GM19240 (cell line): ENCODE data around the gene IFT43.
"Not testable (repeated sequence)": the region's sequence is repeated elsewhere in the genome, so short reads cannot be mapped to it uniquely, and the experiment has no call there.

Experiments used
- DNase-seq: peaks from one replicate; pipeline ENCODE4 v3.0.0; 2011; ENCODE audit warnings: low spot score; ENCODE audit not compliant: insufficient read length

Gene IFT43

DNA sequence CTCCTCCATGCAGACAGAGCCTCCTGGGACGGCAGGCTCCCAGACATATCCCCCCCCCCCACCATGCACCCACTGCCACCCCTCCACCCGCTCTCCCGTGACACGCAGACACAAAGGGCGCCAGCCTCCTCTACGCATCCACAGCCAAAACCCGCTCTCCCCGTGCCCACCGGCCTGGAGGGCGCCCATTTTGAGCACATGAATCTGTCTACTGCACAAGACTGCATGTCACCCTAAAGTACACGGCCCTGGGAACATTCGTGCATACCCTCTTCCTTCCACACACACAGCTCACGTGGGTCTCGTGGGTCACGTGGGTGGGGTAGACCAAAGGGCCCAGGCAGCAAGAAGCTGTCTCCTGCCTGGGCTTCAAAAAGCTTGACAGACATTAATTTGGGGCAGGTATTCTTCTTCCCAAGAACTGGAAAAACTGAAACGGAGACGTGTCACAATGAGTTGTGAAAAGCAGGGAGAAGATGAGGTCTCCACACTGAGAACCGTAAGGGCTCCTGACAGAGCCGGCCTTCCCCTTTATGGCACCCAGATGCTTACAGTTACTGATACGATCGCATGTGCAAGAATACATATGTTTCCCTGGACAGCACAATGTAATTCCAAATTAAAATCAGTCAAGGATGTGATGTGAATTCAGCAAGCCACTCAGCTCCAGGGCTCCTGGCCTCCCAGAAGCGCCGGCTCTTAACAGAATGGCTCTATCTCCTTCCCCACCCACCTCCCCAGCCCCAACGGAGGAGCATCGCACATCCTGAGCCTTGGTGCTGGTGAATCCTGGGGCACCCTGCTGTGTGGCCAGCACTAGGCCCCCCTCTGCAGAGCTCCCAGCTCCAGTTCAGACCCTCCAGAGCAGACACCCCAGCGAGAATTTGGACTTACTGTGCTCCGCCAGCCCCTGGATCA, 5.7 kb upstream of the IFT43 start:
- no peak for DNase-seq

DNA sequence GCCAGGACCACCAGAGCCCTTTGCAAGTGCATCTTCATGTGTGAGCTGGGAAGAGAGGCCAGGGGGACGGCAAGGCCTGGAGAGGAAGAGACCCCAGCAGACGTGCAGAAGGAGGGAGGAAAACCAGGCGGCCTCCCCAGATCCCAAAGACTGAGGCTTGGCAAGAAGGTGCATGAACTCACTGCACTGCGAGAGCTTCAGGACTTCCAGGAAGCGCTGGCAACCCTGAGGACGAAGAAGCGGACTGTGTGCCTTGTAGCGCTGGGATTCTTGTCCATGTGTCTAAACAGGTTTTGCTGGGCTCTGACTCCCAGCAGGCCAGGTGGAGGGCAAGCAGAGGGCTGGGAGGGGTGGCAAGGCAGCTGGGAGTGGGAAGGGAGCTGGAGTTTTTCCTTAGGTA, 4.7 kb upstream of the IFT43 start:
- DNase-seq, result no peak

DNA sequence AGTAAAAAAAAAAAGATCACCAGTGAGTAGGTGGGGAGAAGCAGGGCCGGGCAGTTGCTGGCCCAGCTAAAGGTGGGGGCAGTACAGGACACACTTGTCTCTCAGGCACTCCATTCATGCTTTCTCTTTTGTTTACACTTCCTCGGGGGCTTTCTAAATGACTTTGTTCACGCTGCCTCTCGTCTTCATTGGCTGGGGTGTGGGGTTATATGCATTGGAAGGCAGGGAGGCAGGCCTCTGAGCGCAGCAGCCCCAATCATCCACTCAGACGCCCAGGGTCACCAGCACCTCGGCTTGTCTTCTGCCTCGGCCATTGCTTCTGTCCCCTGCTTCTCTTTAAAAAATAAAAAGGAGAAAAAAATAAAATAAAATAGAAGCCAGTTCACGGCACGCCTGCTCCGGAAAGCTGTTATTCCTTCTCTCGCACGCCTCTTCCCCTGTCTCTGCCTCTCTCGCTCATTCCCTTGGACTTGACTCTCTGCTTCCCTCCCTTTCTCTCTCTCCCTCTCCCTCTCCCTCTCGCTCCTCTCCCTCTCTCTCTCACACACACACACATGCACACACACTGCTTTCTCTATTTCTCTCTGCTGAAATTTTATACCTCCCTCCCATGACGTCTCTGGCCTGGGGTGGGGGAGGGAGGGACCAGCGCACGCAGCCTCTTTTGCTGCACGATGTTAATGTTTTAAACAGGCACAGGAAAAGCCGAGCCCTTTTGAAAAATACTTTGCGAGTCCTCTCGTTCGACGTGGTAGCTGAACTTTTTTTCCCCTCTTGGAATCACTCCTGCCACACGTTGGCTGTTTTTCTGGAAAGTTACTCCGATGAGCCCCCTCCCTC, 3.9 kb upstream of the IFT43 start, which contains the start of gene TGFB3:
TSS of gene TGFB3 (minus strand) at position 570 of the 840 bp plus-strand sequence. CDS start 1,102 bp downstream, outside the sequence.
- peak; percentile 39 for DNase-seq

DNA sequence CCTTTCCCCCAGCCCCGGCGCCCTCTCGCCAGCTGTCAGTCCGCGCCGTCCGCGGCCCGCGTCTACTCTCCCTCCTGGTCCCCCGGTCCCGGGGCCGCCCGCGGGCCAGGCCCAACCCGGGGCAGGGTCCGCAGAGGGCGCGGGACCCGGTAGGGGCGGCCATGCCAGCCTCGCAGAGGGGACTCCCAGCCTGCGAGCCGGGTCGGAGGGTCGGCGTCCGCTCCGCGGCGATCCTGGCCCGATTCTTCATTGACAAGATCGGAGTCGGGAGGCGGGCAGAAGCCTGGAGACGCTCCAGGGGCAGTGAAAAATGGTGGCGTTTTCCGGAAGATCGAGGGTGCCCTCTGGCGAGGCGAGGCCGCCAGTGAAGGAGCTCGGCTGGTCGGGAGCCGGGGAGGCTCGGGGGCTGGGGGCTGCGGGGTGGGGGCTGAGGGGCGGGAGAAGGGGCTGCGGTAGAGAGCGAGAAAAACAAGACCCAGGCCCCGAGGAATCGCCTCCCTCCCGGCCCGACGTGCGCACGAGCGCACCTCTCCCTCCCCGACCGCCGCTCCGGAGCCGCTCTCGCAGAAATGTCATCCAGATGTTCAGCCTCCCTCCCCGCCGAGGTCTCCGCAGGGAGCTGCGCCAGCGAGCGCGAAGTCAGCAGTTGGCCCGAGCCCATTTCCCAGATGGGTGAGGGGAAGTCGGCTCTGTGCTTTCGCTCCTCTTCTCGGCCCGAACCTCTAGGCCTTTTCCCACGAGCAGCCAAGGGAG, 3.1 kb upstream of the IFT43 start:
- peak; percentile 29 for DNase-seq

DNA sequence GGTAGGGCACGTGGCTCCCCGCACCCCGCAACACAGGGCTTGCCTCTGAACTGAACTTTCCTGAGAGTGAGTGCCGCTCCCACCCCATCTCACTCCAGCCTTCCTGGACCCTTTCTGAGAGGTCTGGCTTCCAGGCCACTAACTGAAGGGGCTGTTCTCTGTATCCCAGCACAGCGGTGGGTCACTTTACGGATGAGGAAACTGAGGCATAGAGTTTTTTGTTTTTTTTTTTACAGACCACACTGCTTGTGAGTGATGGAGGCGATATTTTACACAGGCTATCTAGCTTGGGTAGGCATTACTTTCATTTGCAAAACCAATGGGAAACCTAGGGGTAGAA, 2.6 kb upstream of the IFT43 start:
- DNase-seq, result no peak

DNA sequence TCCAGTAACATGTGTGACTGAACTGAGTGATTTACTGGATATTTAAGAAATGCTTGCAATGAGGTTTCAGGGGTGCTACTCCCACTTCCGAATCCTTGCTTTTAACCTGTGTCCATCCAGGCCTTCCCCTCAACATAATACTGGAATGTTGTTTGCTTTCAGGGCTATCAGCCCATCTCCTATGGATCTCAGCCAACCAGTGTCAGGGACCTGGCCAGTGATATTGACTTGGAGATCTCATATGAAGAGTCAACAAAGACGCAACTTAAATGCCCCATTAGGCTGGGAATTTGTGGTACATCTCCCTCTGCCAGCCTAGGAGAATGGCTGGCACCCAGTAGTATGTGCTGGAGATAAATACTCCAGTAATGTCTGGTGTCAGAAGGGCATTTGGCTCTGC, 889 bp upstream of the IFT43 start:
- no peak for DNase-seq

DNA sequence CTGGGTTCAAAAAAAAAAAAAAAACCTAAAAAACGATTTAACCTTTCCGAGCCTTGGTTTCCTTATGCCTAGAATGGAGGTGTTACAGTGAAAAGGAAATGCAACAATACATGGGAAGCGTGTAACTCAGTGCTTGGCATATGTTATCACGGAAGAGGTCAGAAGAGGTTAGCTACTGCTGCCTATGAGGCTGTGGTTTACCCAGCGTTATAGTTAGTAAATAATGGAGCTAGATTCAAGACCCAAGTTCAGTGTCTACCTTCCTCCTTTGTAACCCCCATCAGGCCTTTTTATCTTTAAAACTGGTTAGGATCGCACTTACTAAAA, 839 bp downstream of the IFT43 start:
- no peak for DNase-seq

DNA sequence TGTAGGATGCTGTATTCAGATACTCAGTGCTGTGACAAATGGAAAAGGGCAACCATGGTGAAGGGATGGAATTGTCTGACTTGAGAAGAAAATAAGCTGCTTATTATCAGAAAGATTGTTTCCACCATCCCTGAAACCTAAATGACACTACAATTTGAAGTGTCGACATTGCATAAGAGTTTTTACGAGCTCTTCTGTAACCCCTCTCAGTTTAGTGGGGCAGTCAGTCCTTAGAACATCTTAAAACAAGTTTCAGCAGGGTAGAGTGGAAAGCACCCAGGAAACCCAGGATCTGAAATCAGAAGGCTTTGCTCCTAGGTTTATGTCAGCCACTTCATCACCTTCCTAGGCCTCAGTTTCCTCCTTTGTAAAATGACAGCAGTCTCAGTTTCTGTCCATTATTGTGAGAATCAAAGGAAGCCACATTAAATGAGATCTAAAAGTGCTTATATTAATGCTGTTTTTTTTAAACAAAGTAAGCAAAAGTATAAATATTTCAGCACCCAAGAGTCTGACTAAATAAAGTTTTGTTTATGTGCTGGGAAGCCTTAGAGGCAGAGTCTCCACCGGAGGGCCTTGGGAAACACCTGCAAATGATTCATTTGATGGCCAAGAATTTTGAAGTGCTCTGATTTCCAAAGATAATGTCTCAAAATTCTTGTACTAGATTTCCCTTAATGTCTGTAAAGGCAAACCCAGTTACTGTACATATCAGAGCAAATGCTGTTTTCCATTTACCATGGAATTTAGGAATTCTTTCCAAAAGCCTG, 1.8 kb downstream of the IFT43 start:
- DNase-seq, result no peak

DNA sequence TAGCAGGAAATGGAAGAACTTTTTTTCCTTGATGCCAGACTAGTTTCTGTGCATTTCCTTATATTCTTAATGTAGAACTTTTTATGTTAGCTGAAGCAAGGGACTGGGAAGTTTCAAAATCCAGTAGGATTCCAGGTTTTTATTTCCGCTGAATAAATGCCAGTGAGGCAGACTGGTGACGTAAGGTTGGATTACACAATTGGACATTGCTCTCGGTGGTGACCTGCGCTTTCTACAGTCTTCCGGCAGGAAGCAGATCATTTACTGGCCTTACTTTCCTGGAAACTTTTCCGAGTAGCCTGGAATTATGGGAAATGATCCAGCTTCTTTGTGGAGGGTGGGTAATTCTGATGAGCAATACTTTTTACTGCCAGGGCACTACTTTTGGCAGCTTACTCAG, 3.6 kb downstream of the IFT43 start:
- DNase-seq, result no peak

DNA sequence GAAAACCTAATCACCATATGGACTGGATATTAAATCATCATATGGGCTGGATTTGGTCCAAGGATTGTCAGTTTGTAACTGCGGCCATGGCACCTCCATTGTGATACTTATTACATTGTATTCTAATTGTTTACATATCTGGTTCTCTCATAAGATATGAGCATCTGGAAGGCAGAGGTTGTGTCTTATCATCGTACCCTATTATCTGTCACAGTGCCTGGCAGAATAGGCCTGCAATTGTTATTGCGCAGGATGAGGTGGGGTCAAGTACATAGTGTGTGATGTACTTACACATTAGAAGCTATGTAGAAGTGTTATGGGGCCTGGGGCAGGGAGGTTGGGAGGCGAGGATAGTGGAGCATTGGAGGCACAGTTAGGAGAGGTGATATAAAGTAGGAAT, 4.7 kb downstream of the IFT43 start:
- no peak for DNase-seq

DNA sequence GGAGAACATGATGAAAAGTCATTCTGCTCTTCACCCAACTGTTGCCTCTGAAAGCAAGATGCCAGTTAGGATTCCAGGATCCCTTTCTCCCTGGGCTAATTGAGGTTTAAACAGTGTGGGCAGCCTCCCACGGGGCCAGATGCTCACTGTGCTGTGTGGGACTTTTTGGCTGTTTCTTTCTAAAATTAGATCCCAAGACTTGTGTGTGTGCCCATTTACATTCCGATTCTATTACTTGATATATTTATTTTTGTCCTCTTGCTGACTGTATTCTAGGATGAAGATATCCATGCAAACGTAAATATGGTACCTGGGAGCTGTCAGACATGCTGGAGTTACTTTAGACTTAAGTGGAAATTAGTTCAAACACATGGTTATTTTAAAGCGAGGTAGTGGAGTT, 6.2 kb downstream of the IFT43 start:
- no peak for DNase-seq

DNA sequence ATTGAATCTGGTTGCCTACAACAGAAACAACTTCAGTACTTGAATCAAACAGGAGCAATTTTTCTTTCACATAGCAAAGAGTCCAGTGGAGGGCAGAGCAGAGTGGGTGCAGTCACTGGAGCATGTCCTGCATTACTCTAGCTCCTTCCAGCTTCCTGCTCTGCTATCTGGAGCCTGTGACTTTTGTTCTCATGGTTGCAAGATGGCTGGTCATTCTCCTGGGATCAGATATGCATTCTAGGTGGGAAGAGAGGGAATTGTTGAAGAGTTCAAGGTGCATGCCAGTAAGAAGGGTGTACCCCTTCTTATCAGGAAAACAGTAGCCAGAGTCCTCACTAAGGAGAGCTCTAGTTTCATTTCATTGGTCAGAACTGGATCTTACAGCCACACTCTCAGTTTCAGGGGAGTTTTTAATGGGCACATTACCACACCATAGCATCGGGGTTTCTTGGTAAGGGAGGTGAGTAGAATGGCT, 8.0 kb downstream of the IFT43 start:
- no peak for DNase-seq

DNA sequence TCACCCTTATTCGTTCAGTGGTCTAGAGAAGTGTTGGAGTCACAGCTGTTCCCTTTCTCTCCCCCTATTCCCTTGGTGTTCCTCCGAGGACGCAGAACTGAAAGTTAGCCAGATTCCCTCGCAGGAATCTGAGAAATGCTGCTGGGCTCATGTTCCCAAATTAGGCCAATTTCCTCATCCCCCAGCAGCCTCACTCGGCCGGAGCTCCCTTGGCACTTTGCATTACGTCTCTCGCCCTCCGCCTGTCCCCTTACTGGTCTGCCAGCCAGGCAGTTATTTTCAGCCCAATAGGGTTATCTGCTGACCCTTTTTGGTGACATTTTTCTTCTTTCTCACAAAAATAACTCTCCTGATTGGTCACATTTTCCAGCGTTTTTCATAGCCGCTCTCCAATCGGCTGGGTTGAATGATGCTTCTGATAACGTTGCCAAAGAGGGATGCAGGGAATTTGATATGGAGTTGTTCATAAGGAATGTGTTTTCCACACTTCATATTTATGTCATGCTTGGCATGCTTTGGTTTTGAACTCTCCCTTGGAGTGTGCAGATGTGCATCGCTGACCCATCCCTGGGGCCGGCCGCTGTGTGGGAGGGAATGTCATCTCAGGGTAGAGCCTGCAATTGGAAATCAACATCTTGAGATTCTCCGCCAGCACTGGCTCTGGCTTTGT, 9.9 kb downstream of the IFT43 start:
- DNase-seq, result no peak

DNA sequence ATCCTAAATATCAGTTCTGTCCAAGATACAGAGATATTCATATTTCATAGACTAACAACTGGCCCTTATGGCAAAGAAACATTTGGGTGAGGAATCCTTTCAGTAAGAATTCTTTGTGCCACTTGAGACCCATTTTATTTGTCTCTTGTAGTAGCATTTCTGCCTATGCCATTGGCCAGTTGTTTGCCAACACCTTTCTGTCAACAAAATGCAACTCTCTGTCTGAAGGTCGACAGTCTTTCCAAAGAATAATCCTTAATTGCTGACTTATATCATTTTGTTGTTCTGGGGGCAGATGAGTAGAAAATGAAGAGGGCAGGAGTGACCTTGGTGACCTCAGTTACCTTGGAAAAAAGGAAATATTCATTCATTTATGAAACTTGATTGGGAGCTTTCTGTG, 10.9 kb downstream of the IFT43 start:
- DNase-seq, result no peak

DNA sequence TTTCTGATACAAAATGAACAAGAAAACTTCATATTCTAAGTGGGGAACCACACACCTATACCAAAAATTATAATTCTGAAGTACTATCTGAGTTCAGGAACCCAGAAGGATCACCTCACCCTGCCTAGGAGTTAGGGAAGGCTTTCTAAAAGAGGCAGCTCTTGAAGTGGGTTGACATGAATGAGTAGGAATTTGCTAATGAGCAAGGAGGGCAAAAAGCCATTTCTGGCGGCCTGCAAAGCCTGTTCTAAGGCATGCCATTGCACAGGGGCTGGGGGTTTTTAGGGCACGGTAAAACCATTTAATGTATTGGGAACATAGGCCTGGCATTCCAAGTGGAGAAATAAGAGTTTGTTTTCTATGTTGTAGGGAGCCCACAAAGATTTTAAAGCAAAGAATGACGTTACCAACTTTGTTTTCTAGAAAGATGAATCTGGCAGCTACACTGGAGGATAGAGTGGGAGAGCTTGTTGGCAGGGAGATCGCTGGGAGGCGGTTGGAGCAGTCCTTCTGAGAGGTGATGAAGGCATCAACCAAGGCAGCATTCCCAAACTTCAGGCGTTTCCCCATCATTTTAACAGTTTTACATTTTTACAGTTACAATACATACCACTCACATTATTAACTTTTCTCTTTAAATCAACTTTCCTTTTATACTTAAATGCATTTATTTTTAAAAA, 14.1 kb downstream of the IFT43 start:
- DNase-seq, result no peak

DNA sequence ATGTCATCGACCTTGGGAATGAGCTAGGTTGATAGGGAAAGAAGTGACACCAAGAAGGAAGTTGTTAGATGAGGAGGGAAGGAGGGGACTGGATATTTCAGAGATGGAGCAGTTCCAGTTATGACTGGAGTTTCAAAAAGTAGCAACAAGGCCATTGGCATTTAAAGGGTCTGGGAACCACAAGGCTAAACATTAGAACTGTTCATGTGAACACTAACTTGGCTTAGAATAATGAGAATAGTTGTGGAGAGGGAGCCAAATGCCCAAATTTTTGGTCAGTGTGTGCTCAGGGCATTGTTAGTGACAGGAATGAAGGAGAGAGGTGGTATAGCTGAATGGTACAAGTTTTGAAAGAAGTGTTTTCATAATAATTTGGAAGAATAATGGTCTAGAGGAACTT, 16.8 kb downstream of the IFT43 start:
- DNase-seq, result no peak

DNA sequence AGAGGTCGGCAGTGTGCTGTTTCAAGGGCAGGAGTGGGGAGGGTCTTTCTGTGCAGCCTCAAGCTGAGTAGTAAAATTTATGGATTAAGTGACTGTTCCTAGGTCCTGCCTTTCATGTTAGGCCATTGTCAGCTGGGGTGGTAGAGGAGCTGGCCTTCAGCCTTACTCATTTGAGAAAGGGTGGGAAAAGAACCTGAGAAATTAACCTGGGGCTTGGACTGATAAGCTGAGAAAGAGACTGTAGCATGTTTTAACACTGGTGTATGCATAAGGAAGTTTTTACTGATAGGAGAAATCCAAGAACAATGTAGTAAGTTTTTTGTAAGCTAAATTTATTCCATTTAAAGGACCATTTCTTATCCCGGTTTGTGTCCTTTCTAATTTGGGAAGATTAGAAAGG, 20.7 kb downstream of the IFT43 start:
- no peak for DNase-seq

DNA sequence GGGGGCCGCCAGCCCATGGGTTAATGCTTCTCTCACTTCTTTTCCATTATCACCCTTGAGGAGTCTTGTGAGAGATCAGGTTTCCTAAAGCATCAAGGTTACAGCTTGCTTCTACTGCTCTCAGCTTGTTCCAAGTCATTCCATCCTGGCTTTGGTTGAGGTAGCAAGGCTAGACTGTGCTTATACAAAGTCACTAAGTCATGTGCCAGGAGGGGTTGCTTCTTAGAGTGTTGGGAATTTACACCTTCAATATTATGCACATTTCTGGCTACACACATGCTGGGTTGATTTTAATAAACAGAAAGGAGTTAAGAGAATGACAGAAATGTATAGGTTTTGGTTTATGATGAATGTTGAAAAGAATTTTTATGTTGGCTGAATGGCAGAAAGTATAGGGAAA, 21.8 kb downstream of the IFT43 start:
- DNase-seq, result no peak

DNA sequence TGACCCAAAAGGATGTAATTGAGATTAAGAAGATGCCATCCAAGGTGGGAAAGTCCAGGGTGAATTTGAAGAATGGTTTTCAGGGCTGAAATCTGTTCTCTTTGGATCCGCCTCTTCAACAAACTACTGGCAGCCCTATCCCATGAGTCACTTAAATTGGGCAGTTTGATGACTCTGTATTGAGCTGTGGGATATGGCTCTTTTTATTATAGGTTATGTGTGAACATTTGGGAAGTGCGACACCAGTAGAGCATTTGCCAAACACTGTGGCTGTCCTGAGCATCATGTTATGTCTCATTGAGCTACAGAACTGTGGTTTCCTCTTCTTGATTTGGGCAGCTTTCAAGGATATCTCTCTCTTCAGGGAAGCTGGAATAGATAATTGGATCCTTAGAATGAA, 22.3 kb downstream of the IFT43 start:
- DNase-seq, result no peak

DNA sequence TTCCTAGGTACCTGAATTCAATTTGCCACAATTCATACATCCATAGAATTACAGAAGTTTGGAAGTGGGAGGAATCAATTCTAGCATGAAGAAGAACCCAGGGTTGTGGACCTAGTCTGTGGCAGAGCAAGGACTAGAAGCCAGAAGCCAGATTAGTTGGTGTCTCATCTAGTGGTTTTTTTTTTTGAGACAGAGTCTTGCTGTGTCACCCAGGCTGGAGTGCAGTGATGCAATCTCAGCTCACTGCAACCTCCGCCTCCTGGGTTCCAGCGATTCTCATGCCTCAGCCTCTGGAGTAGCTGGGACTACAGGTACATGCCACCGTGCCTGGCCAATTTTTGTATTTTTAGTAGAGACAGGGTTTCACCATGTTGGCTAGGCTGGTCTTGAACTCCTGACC, 24.1 kb downstream of the IFT43 start:
- not testable (repeated sequence) for DNase-seq
